Vagina (tissue), 2 donors: ENCODE data around the gene LY6G6C. TPM values are rescaled to one million over a fixed set of nuclear protein-coding genes. Genes with fewer than 3 reads are reported as not detected.
A peak's percentile ranks its signal among the peaks of the same experiment; 100 is the strongest.

ENCODE experiments used
- DNase-seq, 2 donors: peaks; one replicate each; pipeline ENCODE4 v3.0.0-alpha.2; 2017; ENCODE audit errors: extremely low spot score in 2 of 2
- H3K27ac ChIP-seq: fragments of 200-600 bp; sonication (generic); one replicate; pipeline ENCODE4 v1.5.1; 2019
- H3K27me3 ChIP-seq: fragments of 200-600 bp; sonication (generic); one replicate; pipeline ENCODE4 v1.5.1; 2019
- H3K36me3 ChIP-seq, 2 donors: fragments of 200-600 bp; sonication (generic); one replicate each; pipeline ENCODE4 v1.5.1; 2017 to 2019
- H3K4me1 ChIP-seq: fragments of 200-600 bp; sonication (generic); one replicate; pipeline ENCODE4 v1.5.1; 2019
- H3K4me3 ChIP-seq, 2 donors: fragments of 200-600 bp; sonication (generic); 1 replicate in 1 of 2; 2 replicates in 1 of 2; pipeline ENCODE4 v1.5.1; 2016 to 2019
- H3K9me3 ChIP-seq: fragments of 200-600 bp; sonication (generic); one replicate; pipeline ENCODE4 v1.5.1; 2019
- POLR2A ChIP-seq, 2 donors: fragments of 450-650 bp; IDR thresholded peaks; one replicate each; pipeline ENCODE4 v1.6.1; 2017; ENCODE audit warnings: antibody characterized with exemption in 2 of 2, mild to moderate bottlenecking in 2 of 2, moderate library complexity in 2 of 2
- POLR2AphosphoS5 ChIP-seq, 2 donors: sonication (generic); formaldehyde crosslinking; IDR thresholded peaks; one replicate each; pipeline ENCODE4 v1.9.0; 2017; ENCODE audit warnings: antibody characterized with exemption in 2 of 2, mild to moderate bottlenecking in 2 of 2, low read depth in 1 of 2; ENCODE audit not compliant: insufficient read depth in 1 of 2
- intact Hi-C: fragments of 100-400 bp; cut with DNase I; formaldehyde crosslinking; loops from one replicate; pipeline ENCODE4 v1.15.1; 2023
- total RNA-seq: library from RNA; depleted of rRNA; stranded (reverse); fragments of >200 nt; gene quantifications from one replicate; pipeline ENCODE4 v1.2.3, GENCODE V29; 2016
- TF ChIP-seq, protein P1 (sequence below), 3 experiments: fragments of 450-650 bp in 2 of 3; fragments of 200-600 bp in 1 of 3; sonication (generic) in 1 of 3; IDR thresholded peaks; one replicate each; pipeline ENCODE4 v1.5.1; 2017 to 2019; ENCODE audit warnings: antibody characterized with exemption in 3 of 3, mild to moderate bottlenecking in 2 of 3, moderate library complexity in 2 of 3

The LY6G6C gene
- total RNA-seq, 1 donor from 2014 or later = not detected

DNA sequence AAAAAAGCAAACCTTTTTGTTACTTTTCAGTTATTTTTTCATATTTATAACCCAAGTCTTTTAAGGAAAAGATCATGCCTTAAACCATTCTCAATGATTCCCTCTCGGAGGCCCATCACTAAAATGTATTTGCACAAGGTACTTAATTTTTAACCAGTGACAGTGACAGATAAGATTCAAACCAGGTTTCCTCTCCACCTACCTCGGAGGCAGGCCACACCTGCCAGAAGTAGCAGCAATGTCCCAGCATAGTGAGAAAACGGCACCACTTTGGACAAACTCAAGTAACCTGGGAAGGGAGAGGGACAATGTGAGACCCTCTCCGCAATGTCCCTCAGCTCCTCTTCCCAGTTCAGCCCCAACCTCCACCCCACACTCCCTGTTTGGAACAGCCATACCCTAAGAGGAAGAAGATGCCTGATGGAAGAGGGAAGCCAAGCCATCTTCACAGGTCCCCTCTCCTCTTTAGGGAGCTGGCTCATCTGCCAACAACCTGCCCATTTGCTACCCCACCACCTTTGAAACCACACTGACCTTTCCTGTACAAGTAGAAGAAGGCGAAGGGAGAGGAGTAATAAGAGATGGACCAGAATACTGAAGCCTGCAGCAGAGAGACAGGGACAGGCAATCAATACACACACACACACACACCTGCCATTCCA, 20.7 kb downstream of the LY6G6C start:
- Histone ChIP-seq H3K4me1 (peaks cover 28% of the 10 kb centered on the region), H3K27ac (peak overlapping the region; percentile 98)
- intact Hi-C loops = loop anchor here (2.0 kb wide), 1 partner anchor 32 kb away; the partner anchor contains the start of gene LY6G5B

DNA sequence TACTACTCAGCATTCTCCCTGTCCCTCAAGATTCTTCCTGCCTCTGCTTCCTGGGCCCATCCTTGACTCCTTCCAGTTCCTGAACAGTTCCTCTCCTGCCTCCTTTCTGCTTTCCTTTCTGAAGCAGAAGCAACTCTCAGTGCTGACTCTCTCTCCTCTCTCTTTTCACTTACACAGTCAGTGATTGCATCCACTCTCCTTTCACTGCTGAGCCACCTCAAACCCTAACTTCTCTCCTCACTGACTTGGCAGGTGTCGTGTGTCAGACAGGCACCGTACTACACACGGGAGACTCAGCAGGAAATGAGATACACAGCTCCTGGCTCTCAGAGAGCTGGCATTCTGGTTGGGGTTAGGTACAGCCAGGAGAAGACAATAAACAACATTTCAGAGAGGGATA, 24.0 kb downstream of the LY6G6C start:
- intact Hi-C loops = no loop called here

More for the DNA sequence above, 20.7 kb downstream of the LY6G6C start:
- Histone ChIP-seq H3K36me3 (peaks cover 0 to 28% of the 10 kb centered on the region in 2 donors), H3K4me3 (no peak overlapping the region), H3K9me3 (no peaks in the 10 kb centered on the region), H3K27me3 (no peaks in the 10 kb centered on the region)
- no peak for TF ChIP-seq POLR2AphosphoS5 (IDR thresholded peaks at IDR 0.05; ENCODE audit: insufficient read depth in 1 of 2, low read depth in 1 of 2)
- no peak for TF ChIP-seq POLR2A (IDR thresholded peaks at IDR 0.05)
- TF ChIP-seq, protein P1, sequence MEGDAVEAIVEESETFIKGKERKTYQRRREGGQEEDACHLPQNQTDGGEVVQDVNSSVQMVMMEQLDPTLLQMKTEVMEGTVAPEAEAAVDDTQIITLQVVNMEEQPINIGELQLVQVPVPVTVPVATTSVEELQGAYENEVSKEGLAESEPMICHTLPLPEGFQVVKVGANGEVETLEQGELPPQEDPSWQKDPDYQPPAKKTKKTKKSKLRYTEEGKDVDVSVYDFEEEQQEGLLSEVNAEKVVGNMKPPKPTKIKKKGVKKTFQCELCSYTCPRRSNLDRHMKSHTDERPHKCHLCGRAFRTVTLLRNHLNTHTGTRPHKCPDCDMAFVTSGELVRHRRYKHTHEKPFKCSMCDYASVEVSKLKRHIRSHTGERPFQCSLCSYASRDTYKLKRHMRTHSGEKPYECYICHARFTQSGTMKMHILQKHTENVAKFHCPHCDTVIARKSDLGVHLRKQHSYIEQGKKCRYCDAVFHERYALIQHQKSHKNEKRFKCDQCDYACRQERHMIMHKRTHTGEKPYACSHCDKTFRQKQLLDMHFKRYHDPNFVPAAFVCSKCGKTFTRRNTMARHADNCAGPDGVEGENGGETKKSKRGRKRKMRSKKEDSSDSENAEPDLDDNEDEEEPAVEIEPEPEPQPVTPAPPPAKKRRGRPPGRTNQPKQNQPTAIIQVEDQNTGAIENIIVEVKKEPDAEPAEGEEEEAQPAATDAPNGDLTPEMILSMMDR (IDR thresholded peaks at IDR 0.05) = no peak
- DNase-seq = no peak

DNA sequence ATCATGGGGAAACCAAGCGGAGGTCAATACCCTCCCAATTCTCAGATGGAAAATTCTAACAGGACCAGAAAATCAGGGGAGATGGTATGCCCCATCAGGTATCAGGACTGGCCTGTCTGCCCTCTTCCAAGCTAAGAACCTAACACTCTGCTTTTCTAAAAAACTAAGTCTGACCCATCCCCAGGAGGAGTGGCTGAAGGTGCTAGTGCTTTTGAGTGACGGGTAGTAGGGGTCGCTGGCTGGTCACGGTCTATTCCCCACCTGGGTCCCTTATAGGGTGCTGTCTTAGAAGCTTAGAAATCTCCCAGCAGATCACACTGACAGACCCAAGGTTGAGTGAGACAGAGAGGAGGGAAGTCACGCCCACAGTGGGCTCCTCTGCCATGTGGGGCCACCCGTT, 28.0 kb downstream of the LY6G6C start:
- H3K4me3 ChIP-seq = no peak overlapping the region
- no peaks in the 10 kb centered on the region for H3K4me1 ChIP-seq
- intact Hi-C loops = no loop called here
- DNase-seq = no peak
- H3K27ac ChIP-seq = no peak overlapping the region
- H3K9me3 ChIP-seq = no peaks in the 10 kb centered on the region
- TF ChIP-seq POLR2A (IDR thresholded peaks at IDR 0.05) (no peak), POLR2AphosphoS5 (IDR thresholded peaks at IDR 0.05; ENCODE audit: insufficient read depth in 1 of 2, low read depth in 1 of 2) (no peak)
- TF ChIP-seq, protein P1 (IDR thresholded peaks at IDR 0.05) = no peak
- no peaks in the 10 kb centered on the region for H3K27me3 ChIP-seq
- H3K36me3 ChIP-seq = peaks cover 0 to 82% of the 10 kb centered on the region in 2 donors

More for the DNA sequence above, 24.0 kb downstream of the LY6G6C start:
- no peak overlapping the region for H3K4me3 ChIP-seq
- peaks cover 0 to 59% of the 10 kb centered on the region in 2 donors for H3K36me3 ChIP-seq
- H3K27me3 ChIP-seq = no peaks in the 10 kb centered on the region
- DNase-seq = no peak
- H3K4me1 ChIP-seq = peaks cover 23% of the 10 kb centered on the region
- TF ChIP-seq POLR2A (IDR thresholded peaks at IDR 0.05) (no peak), POLR2AphosphoS5 (IDR thresholded peaks at IDR 0.05; ENCODE audit: insufficient read depth in 1 of 2, low read depth in 1 of 2) (no peak)
- TF ChIP-seq, protein P1 (IDR thresholded peaks at IDR 0.05) = no peak
- H3K9me3 ChIP-seq = no peaks in the 10 kb centered on the region
- H3K27ac ChIP-seq = no peak overlapping the region

DNA sequence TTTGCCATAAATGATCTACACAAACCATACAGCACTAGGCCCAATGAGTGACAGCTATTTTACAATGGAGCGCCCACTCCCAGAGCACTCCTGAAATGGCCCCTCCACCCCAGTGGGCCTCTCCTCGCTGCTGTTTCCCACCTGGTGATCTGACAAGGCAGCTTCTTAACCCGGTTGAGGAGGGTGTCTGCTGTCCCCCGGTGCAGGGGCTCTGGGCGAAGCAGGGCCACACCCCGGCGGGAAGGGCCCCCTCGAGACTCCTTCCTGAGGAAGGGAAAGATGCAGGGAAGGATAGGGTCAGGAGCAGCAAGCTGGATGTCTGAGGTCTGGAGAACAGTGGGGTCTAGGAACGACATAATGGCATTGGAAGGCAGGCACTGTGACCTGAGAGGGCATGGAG, 28.7 kb downstream of the LY6G6C start:
- H3K4me3 ChIP-seq = no peak overlapping the region
- H3K27me3 ChIP-seq = no peaks in the 10 kb centered on the region
- H3K27ac ChIP-seq = no peak overlapping the region
- H3K36me3 ChIP-seq = peaks cover 0 to 89% of the 10 kb centered on the region in 2 donors
- no peaks in the 10 kb centered on the region for H3K9me3 ChIP-seq
- TF ChIP-seq, protein P1 (IDR thresholded peaks at IDR 0.05) = no peak
- TF ChIP-seq POLR2AphosphoS5 (IDR thresholded peaks at IDR 0.05; ENCODE audit: insufficient read depth in 1 of 2, low read depth in 1 of 2) (no peak), POLR2A (IDR thresholded peaks at IDR 0.05) (no peak)
- DNase-seq = no peak
- intact Hi-C loops = no loop called here
- H3K4me1 ChIP-seq = no peaks in the 10 kb centered on the region

DNA sequence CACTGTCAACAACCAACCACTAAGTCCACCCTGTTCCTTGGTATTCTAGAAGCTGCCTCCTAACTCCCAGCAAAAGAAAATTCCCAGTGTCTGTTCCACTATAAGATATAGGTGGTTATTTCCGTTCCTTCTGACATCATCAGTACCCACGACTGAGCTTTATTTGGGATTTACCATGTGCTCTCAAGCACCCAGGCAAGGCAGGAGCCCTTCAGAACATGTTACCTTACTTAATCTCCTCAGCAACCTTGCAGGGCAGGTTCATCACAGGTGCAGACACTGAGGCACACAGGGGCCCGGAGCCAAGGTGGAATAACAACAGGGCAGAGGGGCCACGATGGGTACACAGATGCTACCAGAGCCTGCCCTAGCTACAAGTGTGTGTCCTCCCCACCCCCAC, 29.2 kb downstream of the LY6G6C start:
- no peaks in the 10 kb centered on the region for H3K27me3 ChIP-seq
- TF ChIP-seq, protein P1 (IDR thresholded peaks at IDR 0.05) = no peak
- no peak for TF ChIP-seq POLR2AphosphoS5 (IDR thresholded peaks at IDR 0.05; ENCODE audit: insufficient read depth in 1 of 2, low read depth in 1 of 2)
- TF ChIP-seq POLR2A (IDR thresholded peaks at IDR 0.05) = no peak
- intact Hi-C loops = no loop called here
- peaks cover 0 to 94% of the 10 kb centered on the region in 2 donors for H3K36me3 ChIP-seq
- no peak overlapping the region for H3K27ac ChIP-seq
- no peaks in the 10 kb centered on the region for H3K4me1 ChIP-seq
- no peaks in the 10 kb centered on the region for H3K9me3 ChIP-seq
- H3K4me3 ChIP-seq = no peak overlapping the region
- no peak for DNase-seq
